GM08714 (cell line): ENCODE measurements around the gene TMEM116.

Source experiments
- H3K4me3 ChIP-seq: fragments of 200-500 bp; sonication (Bioruptor generic); 2 replicates; pipeline ENCODE4 v1.5.1; 2014; ENCODE audit warnings: mild to moderate bottlenecking, low read length, inconsistent platforms
- ZNF274 ChIP-seq: IDR thresholded peaks from 2 replicates; pipeline ENCODE4 v1.6.1; 2012; ENCODE audit warnings: mild to moderate bottlenecking, low read depth, low read length

TMEM116 gene

GRCh38 chr12:111926631-111927030 lies 86.3 kb downstream of the TMEM116 start:
- no peak overlapping the region for H3K4me3 ChIP-seq
- no peak for TF ChIP-seq ZNF274

- H3K4me3 ChIP-seq, result no peak overlapping the region
- TF ChIP-seq ZNF274, result no peak
Observed at GRCh38 chr12:111925171-111925570, 87.8 kb downstream of the TMEM116 start.

- TF ChIP-seq ZNF274, result no peak
- no peak overlapping the region for H3K4me3 ChIP-seq
Observed at GRCh38 chr12:111907740-111908139, 105.2 kb downstream of the TMEM116 start.

GRCh38 chr12:111905502-111905901 lies 107.5 kb downstream of the TMEM116 start:
- no peak overlapping the region for H3K4me3 ChIP-seq
- no peak for TF ChIP-seq ZNF274

GRCh38 chr12:111904446-111904975 lies 108.5 kb downstream of the TMEM116 start:
- no peak overlapping the region for H3K4me3 ChIP-seq
- TF ChIP-seq ZNF274, result no peak

GRCh38 chr12:111901182-111901581 lies 111.8 kb downstream of the TMEM116 start:
- H3K4me3 ChIP-seq, result no peak overlapping the region
- no peak for TF ChIP-seq ZNF274

GRCh38 chr12:111894556-111894955 lies 118.4 kb downstream of the TMEM116 start:
- TF ChIP-seq ZNF274, result no peak
- H3K4me3 ChIP-seq, result no peak overlapping the region

- H3K4me3 ChIP-seq, result no peak overlapping the region
- no peak for TF ChIP-seq ZNF274
Observed at GRCh38 chr12:111893287-111893686, 119.7 kb downstream of the TMEM116 start.

- H3K4me3 ChIP-seq, result no peak overlapping the region
- no peak for TF ChIP-seq ZNF274
Observed at GRCh38 chr12:111887926-111888745, 124.8 kb downstream of the TMEM116 start.

- H3K4me3 ChIP-seq, result no peak overlapping the region
- TF ChIP-seq ZNF274, result no peak
Observed at GRCh38 chr12:111886662-111887545, 126.1 kb downstream of the TMEM116 start.

GRCh38 chr12:111881716-111882115 lies 131.2 kb downstream of the TMEM116 start:
- H3K4me3 ChIP-seq, result no peak overlapping the region
- no peak for TF ChIP-seq ZNF274
